HepG2 (cell line): ENCODE results near the gene PGPEP1. TPM values are rescaled to one million over a fixed set of nuclear protein-coding genes. Genes with fewer than 3 reads are reported as not detected.

Experiments used
- AKAP8 ChIP-seq: sonication (generic); formaldehyde crosslinking; IDR thresholded peaks from 2 replicates; pipeline ENCODE4 v1.5.1; 2020; ENCODE audit warnings: mild to moderate bottlenecking, missing genetic modification reagents
- CERS6 ChIP-seq: sonication (generic); formaldehyde crosslinking; IDR thresholded peaks from 2 replicates; pipeline ENCODE4 v1.5.0; 2020; ENCODE audit warnings: missing genetic modification reagents
- GATAD1 ChIP-seq: IDR thresholded peaks from 2 replicates; pipeline ENCODE4 v1.6.1; 2016; ENCODE audit warnings: missing genetic modification reagents, missing compliant biosample characterization
- HOXA5 ChIP-seq: sonication (generic); formaldehyde crosslinking; IDR thresholded peaks from 2 replicates; pipeline ENCODE4 v1.4.0; 2020; ENCODE audit warnings: missing genetic modification reagents
- KLF16 ChIP-seq, 2 experiments: sonication (generic) in 1 of 2; formaldehyde crosslinking in 1 of 2; IDR thresholded peaks; 2 replicates each; pipeline versions ENCODE4 v1.6.1 to v1.8.0; 2016 to 2023; ENCODE audit warnings: missing genetic modification reagents in 2 of 2, missing compliant biosample characterization in 1 of 2
- LBX2 ChIP-seq: sonication (generic); formaldehyde crosslinking; IDR thresholded peaks from 2 replicates; pipeline ENCODE4 v1.5.0; 2020; ENCODE audit warnings: missing genetic modification reagents, mild to moderate bottlenecking, borderline replicate concordance
- MAFF ChIP-seq: IDR thresholded peaks from 2 replicates; pipeline ENCODE4 v1.6.1; 2011; ENCODE audit warnings: low read depth, low read length, improper control_type of control experiment
- MXI1 ChIP-seq: IDR thresholded peaks from 3 replicates; pipeline ENCODE4 v1.6.1; 2012; ENCODE audit warnings: low read depth, low read length, inconsistent platforms, borderline replicate concordance
- MYNN ChIP-seq: sonication (generic); formaldehyde crosslinking; IDR thresholded peaks from 2 replicates; pipeline ENCODE4 v1.4.0; 2020; ENCODE audit warnings: mild to moderate bottlenecking, low read depth, missing genetic modification reagents
- NRL ChIP-seq: sonication (generic); formaldehyde crosslinking; IDR thresholded peaks from 2 replicates; pipeline ENCODE4 v1.5.0; 2020; ENCODE audit warnings: missing genetic modification reagents, mild to moderate bottlenecking, moderate library complexity, borderline replicate concordance
- PRPF4 ChIP-seq: fragments of 200-400 bp; formaldehyde crosslinking; IDR thresholded peaks from 2 replicates; pipeline ENCODE4 v1.6.1; 2016; ENCODE audit warnings: low read length, low read depth; ENCODE audit not compliant: poor library complexity, severe bottlenecking
- REL ChIP-seq: sonication (generic); formaldehyde crosslinking; conservative IDR thresholded peaks from 2 replicates; pipeline ENCODE4 v1.8.0; 2022; ENCODE audit warnings: mild to moderate bottlenecking, missing genetic modification reagents, moderate library complexity
- SAP130 ChIP-seq: IDR thresholded peaks from 2 replicates; pipeline ENCODE4 v1.6.1; 2016; ENCODE audit warnings: low read depth
- SIN3B ChIP-seq: fragments of 150-350 bp; IDR thresholded peaks from 2 replicates; pipeline ENCODE4 v1.6.1; 2014; ENCODE audit warnings: low read length
- SMC3 ChIP-seq: IDR thresholded peaks from 2 replicates; pipeline ENCODE4 v1.6.1; 2011; ENCODE audit warnings: low read length, improper control_type of control experiment
- SRF ChIP-seq: IDR thresholded peaks from 2 replicates; pipeline ENCODE4 v1.6.1; 2011; ENCODE audit warnings: mild to moderate bottlenecking, low read depth, low read length, moderate library complexity
- TMF1 ChIP-seq: sonication (generic); formaldehyde crosslinking; IDR thresholded peaks from 2 replicates; pipeline ENCODE4 v1.8.1; 2022; ENCODE audit warnings: low read depth, missing genetic modification reagents
- TP53 ChIP-seq: sonication (generic); formaldehyde crosslinking; conservative IDR thresholded peaks from 2 replicates; pipeline ENCODE4 v1.4.0; 2020; ENCODE audit warnings: missing genetic modification reagents
- U2AF2 ChIP-seq: fragments of 200-400 bp; formaldehyde crosslinking; IDR thresholded peaks from 2 replicates; pipeline ENCODE4 v1.6.1; 2017; ENCODE audit warnings: low read depth, mild to moderate bottlenecking, low read length
- ZFYVE20 ChIP-seq: sonication (generic); formaldehyde crosslinking; IDR thresholded peaks from 2 replicates; pipeline ENCODE4 v1.8.0; 2023; ENCODE audit warnings: low read depth, mild to moderate bottlenecking, moderate library complexity, missing genetic modification reagents, borderline replicate concordance
- ZNF136 ChIP-seq: sonication (generic); formaldehyde crosslinking; IDR thresholded peaks from 2 replicates; pipeline ENCODE4 v1.8.1; 2022; ENCODE audit warnings: low read depth, mild to moderate bottlenecking, moderate library complexity, missing genetic modification reagents
- ZNF263 ChIP-seq: sonication (generic); formaldehyde crosslinking; IDR thresholded peaks from 2 replicates; pipeline ENCODE4 v1.4.0; 2020; ENCODE audit warnings: missing genetic modification reagents
- ZNF333 ChIP-seq: sonication (generic); formaldehyde crosslinking; IDR thresholded peaks from 2 replicates; pipeline ENCODE4 v1.4.0; 2020; ENCODE audit warnings: mild to moderate bottlenecking, missing genetic modification reagents, borderline replicate concordance
- ZNF337 ChIP-seq: sonication (generic); formaldehyde crosslinking; IDR thresholded peaks from 2 replicates; pipeline ENCODE4 v1.5.1; 2020; ENCODE audit warnings: missing genetic modification reagents, low read depth, mild to moderate bottlenecking, borderline replicate concordance
- ZNF343 ChIP-seq: sonication (generic); formaldehyde crosslinking; IDR thresholded peaks from 2 replicates; pipeline ENCODE4 v1.4.0; 2020; ENCODE audit warnings: mild to moderate bottlenecking, missing genetic modification reagents
- ZNF446 ChIP-seq: sonication (generic); formaldehyde crosslinking; IDR thresholded peaks from 2 replicates; pipeline ENCODE4 v1.5.0; 2020; ENCODE audit warnings: mild to moderate bottlenecking, missing genetic modification reagents
- ZNF468 ChIP-seq: sonication (generic); formaldehyde crosslinking; IDR thresholded peaks from 2 replicates; pipeline ENCODE4 v1.8.0; 2022; ENCODE audit warnings: mild to moderate bottlenecking, moderate library complexity, missing genetic modification reagents
- ZNF563 ChIP-seq: sonication (generic); formaldehyde crosslinking; IDR thresholded peaks from 2 replicates; pipeline ENCODE4 v1.8.0; 2022; ENCODE audit warnings: mild to moderate bottlenecking, moderate library complexity, missing genetic modification reagents
- ZNF747 ChIP-seq: sonication (generic); formaldehyde crosslinking; IDR thresholded peaks from 2 replicates; pipeline ENCODE4 v1.8.1; 2023; ENCODE audit warnings: missing genetic modification reagents, mild to moderate bottlenecking, borderline replicate concordance
- ZNF773 ChIP-seq: sonication (generic); formaldehyde crosslinking; IDR thresholded peaks from 2 replicates; pipeline ENCODE4 v1.4.0; 2020; ENCODE audit warnings: missing genetic modification reagents, borderline replicate concordance
- ZNF883 ChIP-seq: sonication (generic); formaldehyde crosslinking; IDR thresholded peaks from 2 replicates; pipeline ENCODE4 v1.5.1; 2020; ENCODE audit warnings: mild to moderate bottlenecking, missing genetic modification reagents; ENCODE audit errors: not compliant biosample characterization
- polyA plus RNA-seq, 8 experiments: library from polyadenylated mRNA; depleted of rRNA in 3 of 8; stranded (reverse) in 7 of 8; unstranded in 1 of 8; fragments of >200 nt; fragmentation: Illumina TruSeq in 4 of 8; extraction: Trizol in 4 of 8; gene quantifications; 2 replicates each; pipeline versions ENCODE4 v1.2.1 to v1.2.3, GENCODE V29; 2011 to 2016; ENCODE audit warnings: low read depth in 4 of 8, missing spikeins in 1 of 8, mixed read lengths in 1 of 8; ENCODE audit not compliant: insufficient read depth in 1 of 8
- total RNA-seq, 5 experiments: library from RNA; depleted of rRNA; stranded (reverse); fragments of >200 nt; fragmentation: Illumina TruSeq; extraction: Trizol; gene quantifications; 2 replicates each; pipeline ENCODE4 v1.2.3, GENCODE V29; 2016; ENCODE audit warnings: low read depth in 1 of 5

The PGPEP1 gene
- total and polyA plus RNA-seq, 2 of the 13 experiments (the other 11 are each of a cell fraction or from before 2014, with no cell fraction given), result 53.1 to 56.6 TPM

- TF ChIP-seq KLF16 (CRISPR knock-in tag; IDR thresholded peaks at IDR 0.05) (peak in 1 of 2 experiments; percentile 47; a peak in 1 of 4 replicates), TMF1 (CRISPR knock-in tag) (no peak), ZNF136 (CRISPR knock-in tag) (peak; percentile 47; the same call in 1 of the 2 replicates), SIN3B (no peak), MYNN (no peak), GATAD1 (peak; percentile 85), ZNF333 (peak; percentile 85; the same call in 1 of the 2 replicates), U2AF2 (no peak), ZNF468 (CRISPR knock-in tag) (no peak), MXI1 (peak; percentile 92; the same call in 1 of the 3 replicates), ZNF773 (no peak), LBX2 (peak; percentile 65; the same call in 1 of the 2 replicates), NRL (no peak), CERS6 (no peak), MAFF (peak; percentile 9; the same call in 1 of the 2 replicates), SRF (no peak), ZNF563 (CRISPR knock-in tag) (no peak; the same call in 1 of the 2 replicates), TP53 (peak; percentile 99), REL (no peak), ZNF343 (CRISPR knock-in tag) (no peak), HOXA5 (CRISPR knock-in tag) (peak; percentile 85), ZNF446 (no peak), SAP130 (CRISPR knock-in tag) (peak; percentile 95), SMC3 (no peak), ZNF263 (CRISPR knock-in tag) (peak; percentile 63), ZNF883 (CRISPR knock-in tag) (no peak), AKAP8 (CRISPR knock-in tag) (no peak; the same call in 1 of the 2 replicates), PRPF4 (no peak), ZNF747 (CRISPR knock-in tag) (0 out of 2 replicates have a peak, but pooled peaks have one; percentile 41), ZFYVE20 (CRISPR knock-in tag) (no peak), ZNF337 (no peak)
Observed at GRCh38 chr19:18373892-18374629, 33.7 kb downstream of the PGPEP1 start (continued).
